ENCODE measurements around the gene SLC13A5.

The SLC13A5 gene

DNA sequence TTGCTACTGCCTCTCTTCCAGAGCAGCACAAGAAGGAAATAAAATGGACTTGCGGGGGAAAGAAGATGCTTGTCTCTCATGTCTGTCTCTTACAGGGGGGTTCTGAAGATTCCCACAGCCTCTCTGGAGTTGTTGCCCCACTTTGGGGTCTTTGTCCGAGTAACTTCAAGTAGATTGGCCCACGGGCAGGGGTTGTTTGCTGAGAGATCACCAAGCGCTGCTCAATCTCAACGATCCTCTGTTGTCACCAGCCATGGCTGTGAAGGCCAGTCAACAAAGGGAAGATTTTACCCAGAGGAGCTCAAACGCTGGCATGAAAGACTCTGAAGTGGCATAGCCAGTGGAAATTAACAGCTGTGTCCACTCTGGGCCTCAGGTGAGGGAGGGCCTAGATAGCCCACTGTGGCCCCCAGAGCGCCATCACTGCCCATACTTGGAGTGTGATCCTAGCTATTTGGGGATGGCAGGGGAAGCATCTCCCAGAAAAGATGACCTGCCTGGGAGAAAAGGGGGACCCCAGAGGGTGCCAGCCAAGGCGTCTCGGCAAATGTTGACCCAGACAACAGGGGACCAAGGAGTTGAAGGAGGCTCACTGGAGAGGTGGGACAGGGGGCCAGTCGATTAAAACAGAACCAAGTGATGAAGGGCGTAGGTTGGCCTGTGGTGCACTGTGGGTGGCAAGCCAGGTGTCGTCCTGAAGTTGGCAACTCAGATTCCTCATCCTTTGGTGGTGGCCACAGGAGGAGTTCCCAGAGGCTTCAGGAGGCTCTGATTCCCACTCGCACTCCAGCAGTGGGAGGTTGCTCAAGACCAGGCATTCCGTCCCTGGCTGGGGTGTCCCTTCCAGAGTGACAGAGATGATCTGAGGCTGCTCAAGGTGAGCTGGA lies 28.0 kb downstream of the SLC13A5 start:
- DNase-seq (ENCODE audit: low read depth in 2 of 3, low spot score in 2 of 3) = no peak

DNA sequence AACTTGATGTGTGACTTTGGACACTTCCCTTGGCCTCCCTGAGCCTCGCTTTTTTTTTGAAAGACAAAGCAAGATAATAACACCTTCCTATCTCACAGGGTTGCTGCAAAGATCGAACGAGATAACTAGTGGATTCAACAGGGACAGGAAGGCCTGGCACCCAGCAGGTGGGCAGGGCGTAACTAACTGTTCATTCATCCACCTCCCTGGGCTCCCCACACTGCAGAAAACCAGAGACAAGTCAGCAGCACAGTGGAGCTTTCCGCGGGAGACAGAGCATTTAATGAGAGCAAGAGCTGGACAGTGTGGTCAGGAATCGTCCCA lies 28.7 kb downstream of the SLC13A5 start:
- no peak for DNase-seq (ENCODE audit: low read depth in 2 of 3, low spot score in 2 of 3)

DNA sequence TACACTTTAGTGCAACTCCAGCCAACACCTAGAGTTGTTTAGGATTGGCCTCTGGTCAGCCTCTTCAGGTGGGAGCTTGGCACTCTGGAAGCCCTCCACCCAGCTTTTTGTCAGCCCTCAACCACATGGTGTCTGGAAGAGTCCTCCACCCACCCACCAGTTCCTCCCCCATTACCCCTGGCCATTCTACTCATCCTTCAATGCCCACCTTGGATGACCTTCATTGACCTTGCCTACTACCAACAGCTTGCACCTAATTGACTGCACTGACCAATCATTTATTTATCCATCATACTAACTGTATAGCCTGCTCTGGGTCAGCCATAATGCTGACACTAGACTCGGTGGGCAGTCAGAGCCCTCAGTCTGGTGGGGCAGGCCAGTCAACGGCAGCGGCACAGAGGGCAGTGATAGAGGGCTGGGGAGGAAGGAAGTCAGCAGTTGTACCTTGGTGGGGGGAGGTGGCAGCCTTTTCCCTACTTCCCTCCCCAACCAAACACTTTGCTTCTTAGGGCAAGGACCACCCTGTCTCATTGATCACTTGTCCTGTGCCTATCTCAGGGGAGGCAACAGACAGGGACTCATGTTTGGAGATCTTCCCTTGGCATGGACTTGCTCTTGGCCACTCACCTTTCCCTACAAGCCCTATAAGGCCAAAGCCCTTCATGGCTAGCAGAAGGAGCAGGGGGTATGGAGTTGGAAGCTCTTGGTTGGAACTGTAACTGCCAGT lies 29.3 kb downstream of the SLC13A5 start:
- no peak for DNase-seq (ENCODE audit: low read depth in 2 of 3, low spot score in 2 of 3)

DNA sequence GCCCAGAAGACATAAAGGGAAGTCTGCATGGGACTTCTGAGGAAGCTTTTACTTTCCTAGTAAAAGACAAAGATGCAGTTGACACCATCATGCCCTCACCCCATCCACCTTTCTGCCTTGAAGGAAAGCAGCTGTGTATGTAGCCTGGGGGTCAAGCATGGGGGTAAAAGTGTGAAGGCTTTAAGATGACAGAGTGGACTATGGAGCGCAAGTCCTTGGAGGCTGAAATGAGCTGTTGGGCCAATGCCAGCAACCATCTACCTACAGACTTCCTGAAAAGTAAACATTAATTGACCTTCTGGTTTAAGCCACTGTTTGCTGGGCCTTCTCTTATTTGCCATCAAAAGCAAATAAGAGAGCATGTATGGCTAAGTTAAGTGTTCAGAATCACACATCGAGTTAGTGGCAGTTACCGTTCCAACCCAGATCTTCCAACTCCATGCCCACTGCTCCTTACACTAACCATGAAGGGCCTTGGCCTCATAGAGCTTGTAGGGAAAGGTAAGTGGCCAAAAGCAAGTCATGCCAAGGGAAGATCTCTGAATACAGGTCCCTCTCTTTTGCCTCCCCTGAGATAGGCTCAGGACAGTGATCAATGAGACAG lies 30.0 kb downstream of the SLC13A5 start:
- DNase-seq (ENCODE audit: low read depth in 2 of 3, low spot score in 2 of 3) = no peak

DNA sequence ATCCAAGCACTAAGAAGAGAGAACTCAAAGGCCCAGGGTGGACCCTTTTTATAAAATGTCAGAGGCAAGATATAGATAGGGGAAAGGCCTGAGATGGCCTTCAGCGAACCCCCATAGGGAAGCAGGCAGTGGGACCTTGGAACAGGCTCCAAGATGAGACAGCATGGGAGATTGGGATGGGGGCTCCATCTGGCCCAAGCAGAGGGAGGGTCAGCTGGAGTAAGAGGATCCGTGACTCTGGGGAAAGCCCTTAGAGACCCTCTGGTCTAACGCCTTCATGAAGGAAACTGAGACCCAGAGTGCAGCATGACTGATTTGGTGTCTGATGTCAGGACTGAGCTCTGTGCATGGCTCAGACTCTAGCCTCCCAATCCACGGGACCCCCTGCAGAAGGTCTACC lies 30.8 kb downstream of the SLC13A5 start:
- DNase-seq (ENCODE audit: low read depth in 2 of 3, low spot score in 2 of 3) = no peak

DNA sequence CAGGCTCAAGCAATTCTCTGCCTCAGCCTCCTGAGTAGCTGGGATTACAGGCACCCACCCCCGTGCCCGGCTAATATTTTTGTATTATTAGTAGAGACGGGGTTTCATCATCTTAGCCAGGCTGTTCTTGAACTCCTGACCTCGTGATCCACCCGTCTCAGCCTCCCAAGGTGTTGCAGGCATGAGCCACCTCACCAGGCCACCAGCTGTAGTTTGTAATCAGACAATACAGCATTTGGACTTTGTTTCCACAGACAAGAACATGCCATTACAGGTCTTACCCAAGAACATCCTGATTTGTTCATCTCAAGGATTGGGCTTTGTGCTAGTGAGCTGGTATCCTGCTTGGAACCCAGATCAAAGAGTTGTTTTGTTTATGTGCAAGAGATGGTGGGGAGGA lies 31.5 kb downstream of the SLC13A5 start:
- no peak for DNase-seq (ENCODE audit: low read depth in 2 of 3, low spot score in 2 of 3)

DNA sequence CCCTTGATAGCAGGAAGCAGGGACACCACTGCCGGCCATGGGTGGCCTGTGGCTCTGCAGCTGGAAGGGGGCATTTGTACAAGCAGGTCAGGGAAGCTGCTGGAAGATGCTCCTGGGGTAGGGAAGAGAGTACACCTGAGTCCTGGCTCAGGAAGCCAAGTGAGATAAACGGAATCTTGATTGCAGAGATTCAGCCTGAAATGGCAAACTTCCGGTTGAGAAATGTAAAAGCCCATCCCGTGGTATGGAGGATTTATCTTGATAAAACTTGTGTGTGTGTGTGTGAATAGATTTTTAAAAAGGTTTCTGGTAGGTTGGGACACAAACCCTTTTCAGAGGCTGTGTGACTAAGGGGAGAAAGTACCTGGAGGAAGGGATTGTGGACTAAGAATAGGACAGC lies 32.0 kb downstream of the SLC13A5 start:
- DNase-seq (ENCODE audit: low read depth in 2 of 3, low spot score in 2 of 3) = no peak

DNA sequence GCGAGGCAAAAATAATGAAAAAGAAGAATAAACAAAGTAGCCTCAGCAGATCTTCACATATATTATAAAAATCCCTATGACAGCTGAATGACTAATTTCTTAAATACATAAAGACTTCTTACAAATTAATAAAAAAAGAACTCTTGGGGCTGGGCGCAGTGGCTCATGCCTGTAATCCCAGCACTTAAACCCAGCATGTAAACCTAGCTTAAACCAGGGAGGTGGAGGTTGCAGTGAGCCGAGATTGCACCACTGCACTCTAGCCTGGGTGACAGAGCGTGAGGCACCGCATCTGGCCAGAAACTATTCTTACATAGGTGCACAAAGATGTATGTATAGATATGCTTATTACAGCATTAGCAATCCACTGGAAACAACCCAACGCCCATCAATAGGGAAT lies 33.9 kb downstream of the SLC13A5 start:
- no peak for DNase-seq (ENCODE audit: low read depth in 2 of 3, low spot score in 2 of 3)

DNA sequence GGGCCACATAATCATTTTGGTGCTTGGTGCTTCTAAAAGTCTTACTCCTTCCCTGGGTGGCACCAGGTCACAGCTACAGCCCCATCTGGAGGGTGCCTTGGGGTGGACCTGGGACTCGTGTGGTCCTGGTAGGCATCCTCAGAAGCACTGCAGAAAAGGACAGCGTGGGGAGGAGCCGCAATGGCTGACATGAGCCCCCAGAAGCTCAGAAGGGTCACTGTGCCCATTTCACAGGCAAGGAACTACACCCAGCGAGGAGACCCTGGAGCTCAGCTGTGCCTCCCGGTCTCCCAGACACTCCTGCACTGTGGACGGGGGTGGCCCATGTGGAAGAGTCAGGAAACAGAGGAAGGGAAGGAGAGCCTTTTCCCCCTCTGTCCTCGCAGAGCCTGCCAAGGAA lies 35.2 kb downstream of the SLC13A5 start:
- no peak for DNase-seq (ENCODE audit: low read depth in 2 of 3, low spot score in 2 of 3)

DNA sequence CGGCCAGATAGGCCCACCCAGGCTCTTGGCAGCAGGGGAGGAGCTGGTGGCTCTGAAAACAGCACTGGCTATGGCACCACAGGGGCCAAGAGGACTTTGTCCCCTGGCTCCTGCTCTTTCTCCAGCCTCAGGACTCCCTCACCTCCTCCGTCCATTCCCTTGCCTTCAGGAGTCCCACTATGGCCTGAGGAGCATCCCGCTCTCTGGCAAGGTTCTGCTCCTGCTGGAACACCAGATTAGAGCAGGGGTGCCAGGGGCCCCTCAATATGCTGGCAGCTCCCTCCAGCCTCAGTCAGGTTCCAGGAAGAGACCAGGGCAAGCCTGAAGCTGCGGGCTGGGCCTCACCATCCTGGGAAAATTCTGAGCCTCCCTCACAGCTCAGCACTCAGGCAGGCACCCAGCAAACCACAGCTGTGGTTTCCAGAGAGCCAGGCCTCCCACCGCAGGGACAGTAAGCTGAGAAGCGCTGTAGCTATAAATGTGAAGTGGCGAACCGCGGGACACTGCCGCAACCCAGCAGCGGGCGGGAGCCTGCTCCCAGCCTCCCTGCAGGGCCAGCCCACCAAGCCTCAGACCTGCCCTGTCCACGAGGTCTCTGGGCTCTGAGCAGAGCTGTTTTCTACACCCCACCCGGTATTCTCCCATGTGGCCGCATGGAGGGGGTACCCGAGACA lies 35.9 kb downstream of the SLC13A5 start:
- no peak for DNase-seq (ENCODE audit: low read depth in 2 of 3, low spot score in 2 of 3)

DNA sequence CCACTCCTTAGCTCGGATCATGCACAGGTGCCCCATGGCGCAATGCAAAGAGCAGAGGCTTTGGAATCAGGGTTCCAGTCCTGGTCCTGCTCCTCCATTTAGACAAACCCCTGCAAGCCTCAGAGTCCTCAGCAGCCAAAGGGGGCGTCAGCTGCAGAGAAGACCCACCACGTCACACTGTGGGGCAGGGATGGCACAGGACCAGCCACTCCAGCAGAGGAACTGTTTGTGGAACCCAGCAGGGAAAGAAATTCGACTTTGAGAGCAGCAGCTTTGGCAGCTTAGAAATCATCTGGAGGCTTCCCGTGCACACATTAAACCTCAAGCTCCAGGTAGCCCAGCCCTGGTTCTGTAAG lies 36.4 kb downstream of the SLC13A5 start:
- DNase-seq (ENCODE audit: low read depth in 2 of 3, low spot score in 2 of 3) = no peak

DNA sequence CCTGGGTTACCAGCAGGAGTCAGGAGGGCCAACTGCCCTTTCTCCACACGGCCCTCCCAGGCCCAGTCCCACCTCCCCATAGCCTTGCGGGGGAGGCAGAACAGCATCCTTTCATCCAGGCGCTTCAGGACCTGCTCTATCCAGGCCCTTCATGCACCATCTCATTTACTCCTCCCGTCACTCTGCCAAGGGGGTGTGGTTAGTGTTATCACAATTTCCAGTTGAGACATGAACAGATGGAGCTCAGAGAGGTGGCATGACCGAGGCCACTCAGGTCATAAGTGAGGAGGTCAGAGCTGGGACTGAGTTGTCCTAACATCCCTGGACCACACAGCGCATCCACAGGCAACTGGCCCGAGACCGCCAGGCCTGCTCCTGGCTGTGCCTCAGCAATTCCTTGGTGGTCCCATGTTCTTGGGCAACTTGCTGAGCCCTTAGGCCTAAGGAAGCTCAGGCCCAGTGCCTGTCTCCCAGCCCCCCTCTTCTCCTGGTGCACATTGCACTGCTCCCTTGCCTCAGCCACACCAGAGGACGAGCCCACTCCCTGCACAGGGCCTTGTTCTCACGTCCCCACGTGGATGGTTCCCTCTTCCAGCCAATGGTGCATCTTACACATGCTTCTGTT lies 37.9 kb downstream of the SLC13A5 start:
- no peak for DNase-seq (ENCODE audit: low read depth in 2 of 3, low spot score in 2 of 3)

DNA sequence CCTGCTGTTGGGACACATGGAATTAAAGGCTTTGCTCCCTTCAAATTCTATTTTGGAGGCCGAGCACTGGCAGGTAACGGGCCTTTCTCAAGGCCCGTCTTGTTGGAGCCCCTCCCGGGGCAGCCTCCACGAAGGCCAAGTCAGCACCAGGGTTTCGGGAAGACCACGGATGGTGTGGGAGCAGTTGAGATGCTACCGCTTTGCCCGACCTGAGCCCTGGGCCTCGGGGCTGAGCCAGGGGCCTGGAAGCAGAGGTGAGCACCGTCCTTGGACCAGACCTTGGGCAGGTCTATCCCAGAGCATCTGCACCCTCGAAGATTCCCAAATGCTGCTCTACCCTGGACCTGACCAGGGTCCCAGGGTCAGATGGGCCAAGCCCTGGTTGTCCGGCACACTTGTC lies 38.6 kb downstream of the SLC13A5 start:
- DNase-seq (ENCODE audit: low read depth in 2 of 3, low spot score in 2 of 3) = no peak

DNA sequence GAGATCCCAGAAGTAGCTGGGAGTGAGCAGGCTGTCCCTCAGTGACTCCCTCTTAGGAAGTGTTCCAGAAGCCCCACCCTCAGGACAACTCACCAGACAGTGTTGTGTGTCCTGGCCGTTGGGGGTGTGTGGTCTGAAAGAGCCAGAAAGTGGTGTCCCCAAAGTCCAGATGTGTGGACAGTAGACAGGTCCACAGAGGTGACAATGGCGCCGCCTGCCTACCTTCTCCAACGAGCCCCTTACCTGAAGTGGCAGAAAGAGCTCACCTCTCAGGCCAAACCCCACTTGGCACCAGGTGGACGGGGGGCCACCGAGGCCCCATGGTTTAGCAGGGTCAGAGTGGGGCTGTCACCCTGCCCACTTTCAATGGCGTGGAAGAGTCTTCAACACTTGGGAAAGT lies 41.7 kb downstream of the SLC13A5 start:
- no peak for DNase-seq (ENCODE audit: low read depth in 2 of 3, low spot score in 2 of 3)

DNA sequence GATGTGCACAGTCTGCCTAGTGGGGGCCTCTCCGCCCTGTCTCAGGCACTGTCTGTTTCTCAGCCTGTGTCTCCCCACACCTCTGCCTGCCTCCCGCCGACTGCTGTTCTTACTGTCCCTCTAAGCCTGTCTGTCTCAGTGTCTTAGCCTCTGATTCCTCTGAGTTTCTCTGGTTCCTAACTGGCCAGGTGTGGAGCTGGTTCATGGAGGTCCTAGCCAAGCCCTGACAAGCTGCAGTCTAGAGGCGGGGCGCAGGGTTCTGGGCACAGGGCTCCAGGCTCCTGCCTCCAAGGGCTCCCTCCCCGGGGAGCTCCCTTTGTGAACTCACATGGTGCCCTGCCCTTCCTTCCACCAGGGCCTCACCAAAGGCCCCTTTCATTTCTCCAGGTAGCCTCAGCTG lies 42.2 kb downstream of the SLC13A5 start:
- no peak for DNase-seq (ENCODE audit: low read depth in 2 of 3, low spot score in 2 of 3)

DNA sequence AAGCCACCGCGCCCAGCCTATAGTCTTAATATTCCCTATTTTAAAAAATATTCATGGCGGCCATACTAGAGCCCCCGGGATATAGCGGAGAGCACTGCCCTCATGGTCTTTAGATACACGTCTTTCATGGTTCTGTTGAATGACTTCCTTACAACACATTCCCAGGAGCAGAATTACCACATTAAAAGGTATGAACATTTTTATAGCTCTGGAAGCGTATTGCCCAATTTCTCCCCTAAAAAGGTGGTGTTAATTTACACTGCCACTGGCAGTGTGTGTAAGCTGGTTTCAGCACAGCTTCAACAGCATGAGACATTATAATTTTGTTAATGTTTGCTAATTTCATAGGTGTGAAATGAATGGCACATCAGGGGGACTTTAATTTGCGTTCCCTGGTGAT lies 42.6 kb downstream of the SLC13A5 start:
- DNase-seq (ENCODE audit: low read depth in 2 of 3, low spot score in 2 of 3) = no peak

DNA sequence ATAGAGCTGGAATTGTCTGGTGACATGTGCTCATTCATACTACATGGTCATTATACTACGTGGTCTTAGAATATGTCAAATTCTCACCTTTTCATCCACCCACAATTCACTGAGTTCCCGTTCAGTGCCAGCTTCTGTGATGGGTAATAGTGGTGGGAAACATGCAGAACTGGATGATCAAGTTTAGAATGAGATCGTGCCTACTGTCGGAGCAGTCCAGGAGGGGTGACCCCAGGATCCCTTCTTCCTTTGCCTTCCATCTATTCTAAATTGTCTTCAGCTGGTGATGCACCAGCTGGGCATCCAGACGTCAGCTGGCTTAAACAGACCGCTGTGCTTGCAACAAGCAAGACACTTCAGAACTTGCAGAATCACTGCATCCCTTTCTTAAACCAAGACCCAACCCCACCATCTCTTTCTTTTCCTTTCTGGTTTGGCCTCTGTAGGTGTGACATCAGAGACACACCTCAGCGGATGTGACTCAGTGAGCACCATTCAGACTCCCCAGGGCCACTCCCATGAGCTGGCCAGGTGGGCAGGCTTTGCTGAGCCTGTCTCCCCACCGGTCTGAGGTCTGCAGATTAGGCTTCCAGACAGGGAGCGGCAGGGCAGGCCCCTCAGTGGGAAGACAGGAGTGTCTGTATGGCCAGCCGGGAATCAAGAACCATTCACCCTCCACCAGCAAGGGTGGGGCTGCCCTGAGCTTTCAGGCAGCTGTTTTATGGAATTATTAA lies 43.5 kb downstream of the SLC13A5 start:
- no peak for DNase-seq (ENCODE audit: low read depth in 2 of 3, low spot score in 2 of 3)

DNA sequence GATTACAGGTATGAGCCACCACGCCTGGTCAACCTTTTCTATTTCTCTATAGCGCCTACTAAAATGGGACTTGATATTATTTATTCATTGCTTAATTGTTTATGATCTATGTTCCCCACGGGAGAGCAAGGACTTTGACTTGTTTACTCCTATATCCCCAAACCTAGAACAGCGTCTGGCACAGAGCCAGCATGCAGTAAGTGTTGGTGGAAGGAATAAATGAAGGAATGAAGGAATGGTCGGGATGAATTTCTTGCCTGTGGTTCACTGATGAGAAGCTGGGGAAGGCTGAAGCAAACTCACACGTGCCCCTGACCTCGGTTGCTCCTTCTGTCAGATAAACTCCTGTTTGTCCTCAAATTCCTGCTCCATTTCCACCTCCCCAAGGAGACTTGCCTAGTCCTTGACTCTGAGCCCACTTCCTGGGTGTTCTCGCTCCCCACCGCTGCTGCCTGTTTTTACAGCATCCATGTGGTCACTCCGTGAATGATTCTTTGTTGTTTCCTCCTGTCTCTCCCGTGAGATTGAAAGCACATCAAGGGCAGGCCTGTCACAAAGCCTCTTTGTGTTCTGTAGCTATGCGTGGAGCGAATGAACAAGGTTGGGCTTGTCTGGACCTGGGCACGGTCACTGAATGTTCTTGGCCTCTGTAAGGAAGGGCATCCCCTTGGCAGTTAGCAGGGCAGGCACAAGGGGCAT lies 44.3 kb downstream of the SLC13A5 start:
- DNase-seq (ENCODE audit: low read depth in 2 of 3, low spot score in 2 of 3) = no peak

DNA sequence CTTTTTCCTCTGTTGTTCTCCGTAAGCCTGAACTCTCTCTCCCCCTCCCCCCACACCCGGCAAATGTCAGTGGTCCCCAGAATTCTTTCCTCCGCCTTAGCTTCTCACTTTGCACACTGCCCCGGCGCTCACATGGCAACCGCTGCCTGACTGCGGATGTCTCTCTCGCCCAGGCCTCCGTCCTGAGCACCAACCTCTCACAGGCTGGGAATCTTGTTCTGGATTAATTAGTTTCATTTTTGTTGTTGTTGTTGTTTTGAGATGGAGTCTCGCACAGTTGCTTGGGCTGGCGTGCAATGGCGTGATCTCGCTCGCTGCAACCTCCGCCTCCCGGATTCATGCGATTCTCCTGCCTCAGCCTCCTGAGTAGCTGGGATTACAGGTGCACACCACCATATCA lies 45.0 kb downstream of the SLC13A5 start:
- DNase-seq (ENCODE audit: low read depth in 2 of 3, low spot score in 2 of 3) = no peak

DNA sequence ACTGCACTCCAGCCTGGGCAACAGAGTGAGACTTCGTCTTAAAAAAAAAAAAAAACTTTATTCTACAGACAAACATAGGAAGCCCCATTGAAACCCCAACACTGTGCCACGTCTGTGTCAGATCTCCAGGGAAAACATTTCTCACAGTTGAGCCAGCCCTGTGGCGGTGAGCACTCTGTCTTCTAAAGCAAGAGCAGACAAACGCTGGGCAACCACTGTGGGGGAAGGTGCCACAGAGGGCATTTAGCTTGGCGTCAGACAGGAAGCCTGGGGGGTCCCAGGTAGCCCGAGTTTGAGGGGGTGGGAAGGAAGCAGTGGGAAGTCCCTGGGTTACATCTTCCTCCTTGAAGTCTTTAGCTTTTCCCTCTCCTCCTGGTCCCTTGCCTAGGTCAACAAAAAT lies 45.7 kb downstream of the SLC13A5 start:
- no peak for DNase-seq (ENCODE audit: low read depth in 2 of 3, low spot score in 2 of 3)
